Measurements from ENCODE around the gene RPS5. TPM values are rescaled to one million over a fixed set of nuclear protein-coding genes. Genes with fewer than 3 reads are reported as not detected.

The RPS5 gene
- total and polyA plus RNA-seq, 3 donors from 2014 or later: 437 to 1,004 (median 746) TPM

DNA sequence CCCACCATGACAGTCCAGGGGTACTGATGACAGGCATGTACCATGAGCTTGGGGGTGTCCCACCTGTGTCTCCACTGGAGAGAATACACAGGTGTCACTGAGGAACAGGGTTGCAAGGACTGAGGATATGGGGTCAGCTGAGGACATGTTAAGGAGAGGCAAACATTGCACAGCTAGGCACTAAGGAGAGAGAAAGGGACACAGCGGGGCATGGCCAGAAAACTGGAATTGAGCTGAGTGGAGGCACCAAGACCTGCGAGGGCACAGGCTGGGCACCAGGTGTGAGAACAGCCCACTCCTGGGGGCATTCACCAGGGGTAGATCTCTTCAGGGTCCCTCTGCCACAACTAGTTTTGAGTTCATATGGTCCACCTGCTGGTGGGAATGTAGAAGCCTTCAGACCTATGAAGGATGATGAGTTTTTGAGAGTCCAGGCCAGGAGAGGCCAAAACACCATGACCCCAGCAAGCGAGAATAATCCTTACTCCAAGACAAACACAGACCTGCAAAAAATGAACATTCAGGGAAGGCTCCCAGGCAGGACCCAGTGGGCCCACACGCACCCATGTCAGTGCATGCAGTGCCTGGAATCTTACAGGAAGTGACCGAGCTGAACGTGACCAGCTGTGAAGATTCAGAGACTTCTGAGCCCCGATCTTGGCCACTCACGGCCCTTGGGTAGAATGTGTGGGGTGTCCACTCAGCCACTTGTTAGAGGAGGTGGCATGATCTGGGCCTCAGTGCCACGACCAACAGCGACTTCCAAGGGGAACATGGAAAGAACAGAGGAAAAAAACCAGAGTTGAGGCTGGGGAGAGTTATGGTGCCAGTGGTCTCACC lies 20.0 kb downstream of the RPS5 start:
- Histone ChIP-seq H3K27ac (no peak overlapping the region), H3K4me3 (peak overlapping the region; percentile 75 to 83), H3K9me3 (no peaks in the 10 kb centered on the region), H3K27me3 (no peaks in the 10 kb centered on the region), H3K36me3 (ENCODE audit: low read depth, missing control alignments) (no peaks in the 10 kb centered on the region), H3K4me1 (peaks cover 9% of the 10 kb centered on the region)
- TF ChIP-seq POLR2A (IDR thresholded peaks at IDR 0.05): no peak
- TF ChIP-seq, protein P1, sequence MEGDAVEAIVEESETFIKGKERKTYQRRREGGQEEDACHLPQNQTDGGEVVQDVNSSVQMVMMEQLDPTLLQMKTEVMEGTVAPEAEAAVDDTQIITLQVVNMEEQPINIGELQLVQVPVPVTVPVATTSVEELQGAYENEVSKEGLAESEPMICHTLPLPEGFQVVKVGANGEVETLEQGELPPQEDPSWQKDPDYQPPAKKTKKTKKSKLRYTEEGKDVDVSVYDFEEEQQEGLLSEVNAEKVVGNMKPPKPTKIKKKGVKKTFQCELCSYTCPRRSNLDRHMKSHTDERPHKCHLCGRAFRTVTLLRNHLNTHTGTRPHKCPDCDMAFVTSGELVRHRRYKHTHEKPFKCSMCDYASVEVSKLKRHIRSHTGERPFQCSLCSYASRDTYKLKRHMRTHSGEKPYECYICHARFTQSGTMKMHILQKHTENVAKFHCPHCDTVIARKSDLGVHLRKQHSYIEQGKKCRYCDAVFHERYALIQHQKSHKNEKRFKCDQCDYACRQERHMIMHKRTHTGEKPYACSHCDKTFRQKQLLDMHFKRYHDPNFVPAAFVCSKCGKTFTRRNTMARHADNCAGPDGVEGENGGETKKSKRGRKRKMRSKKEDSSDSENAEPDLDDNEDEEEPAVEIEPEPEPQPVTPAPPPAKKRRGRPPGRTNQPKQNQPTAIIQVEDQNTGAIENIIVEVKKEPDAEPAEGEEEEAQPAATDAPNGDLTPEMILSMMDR (IDR thresholded peaks at IDR 0.05): peak in 1 of 3 experiments; percentile 24
- WGBS, 2 donors: 61 to 66% methylated on average over 9 to 10 of the region's 10 CpGs
- intact Hi-C loops (cut with DNase I; ENCODE audit: low total_unique reads): no loop called here
- DNase-seq: no peak

DNA sequence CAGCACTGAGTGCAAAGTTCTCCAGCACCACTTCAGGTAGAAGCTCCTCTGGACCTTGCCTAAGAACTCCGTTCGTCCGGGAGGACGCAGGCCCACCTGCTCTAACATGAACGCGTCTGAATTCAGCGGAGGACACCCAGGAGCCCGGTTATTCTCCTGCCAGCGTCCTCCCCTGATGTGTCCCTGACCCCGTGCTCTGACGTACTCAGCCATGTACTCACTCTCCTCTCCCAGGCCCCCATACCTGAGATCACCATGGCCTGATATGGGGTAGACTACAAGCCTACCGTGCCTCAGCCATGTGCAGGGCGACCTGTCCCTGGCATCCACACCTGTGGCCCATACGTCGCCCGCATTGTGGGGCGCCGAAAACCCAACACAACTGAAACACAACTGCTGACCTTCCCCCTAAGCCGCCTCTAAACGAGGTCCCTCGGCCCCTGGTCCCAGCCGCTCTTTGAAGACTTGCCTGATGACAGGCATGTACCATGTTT lies 20.6 kb downstream of the RPS5 start:
- WGBS, 2 donors: 2 to 9% methylated on average over 21 to 22 of the region's 22 CpGs

DNA sequence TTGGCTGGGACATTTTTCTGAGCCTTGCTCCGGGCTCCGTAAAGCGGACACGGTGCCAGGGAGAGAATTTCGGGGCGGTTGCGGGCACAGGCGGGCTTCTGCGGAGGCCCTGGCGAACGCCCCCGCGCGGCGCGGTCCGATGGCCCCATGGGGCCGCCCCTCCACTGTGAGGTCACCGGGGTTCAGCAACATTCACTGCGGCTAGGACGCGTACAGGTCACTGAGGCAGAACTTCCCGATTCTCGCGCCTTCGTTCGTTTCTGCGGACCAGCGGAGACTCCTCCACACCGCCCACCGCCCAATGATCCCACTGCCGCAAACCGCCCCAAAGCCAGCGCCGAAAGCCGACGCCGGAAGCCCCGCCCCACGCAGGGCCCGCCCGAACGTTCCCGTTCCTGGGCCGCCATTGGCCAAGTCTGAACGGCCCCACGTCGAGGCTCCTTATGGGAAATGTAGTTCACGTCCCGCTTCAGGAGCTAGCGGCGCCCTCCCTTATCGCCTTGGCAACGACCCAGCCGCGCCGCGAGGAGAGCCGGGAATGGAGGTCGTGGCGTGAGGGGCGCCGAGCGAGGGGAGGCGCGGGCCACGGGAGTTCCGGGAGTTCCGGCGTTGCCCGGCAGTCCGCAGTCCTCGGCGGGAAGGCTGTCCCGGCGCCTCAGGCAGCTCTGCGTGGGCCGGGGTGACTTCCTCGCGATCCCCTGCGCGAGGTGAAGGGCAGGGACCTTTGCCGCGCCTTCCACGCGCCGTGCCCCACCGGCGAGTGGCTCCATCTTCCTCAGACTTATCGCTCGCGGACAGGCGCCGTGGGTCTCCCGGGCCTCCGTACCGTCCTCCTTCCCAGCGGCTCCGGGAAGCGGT lies 21.3 kb downstream of the RPS5 start, which contains the start of gene ZNF584:
Gene ZNF584 (plus strand): TSS at position 498 of the 858 bp plus-strand sequence. CDS start 499 bp downstream, outside the sequence.
- Histone ChIP-seq H3K4me1 (peaks cover 8% of the 10 kb centered on the region), H3K27me3 (no peaks in the 10 kb centered on the region), H3K9me3 (no peaks in the 10 kb centered on the region), H3K36me3 (ENCODE audit: low read depth, missing control alignments) (no peaks in the 10 kb centered on the region), H3K27ac (peak within 1 kb of the TSS; percentile 83 to 85), H3K4me3 (peak within 1 kb of the TSS; percentile 75 to 83)
- DNase-seq: peak; percentile 98
- TF ChIP-seq POLR2A (IDR thresholded peaks at IDR 0.05): peak; percentile 81
- TF ChIP-seq, protein P1 (IDR thresholded peaks at IDR 0.05): peak in 1 of 3 experiments; percentile 5
- 0% methylated on average over 34 to 76 of the region's 100 CpGs for WGBS, 2 donors
- intact Hi-C loops (cut with DNase I; ENCODE audit: low total_unique reads): no loop called here

More for the DNA sequence above, 20.6 kb downstream of the RPS5 start:
- no peaks in the 10 kb centered on the region for H3K36me3 ChIP-seq (ENCODE audit: low read depth, missing control alignments)
- peaks cover 8% of the 10 kb centered on the region for H3K4me1 ChIP-seq
- H3K9me3 ChIP-seq: no peaks in the 10 kb centered on the region
- H3K27me3 ChIP-seq: no peaks in the 10 kb centered on the region
- DNase-seq: peak; percentile 41
- intact Hi-C loops (cut with DNase I; ENCODE audit: low total_unique reads): no loop called here
- H3K27ac ChIP-seq: peak overlapping the region; percentile 83 to 85
- TF ChIP-seq POLR2A (IDR thresholded peaks at IDR 0.05): no peak
- peak overlapping the region; percentile 75 to 83 for H3K4me3 ChIP-seq

DNA sequence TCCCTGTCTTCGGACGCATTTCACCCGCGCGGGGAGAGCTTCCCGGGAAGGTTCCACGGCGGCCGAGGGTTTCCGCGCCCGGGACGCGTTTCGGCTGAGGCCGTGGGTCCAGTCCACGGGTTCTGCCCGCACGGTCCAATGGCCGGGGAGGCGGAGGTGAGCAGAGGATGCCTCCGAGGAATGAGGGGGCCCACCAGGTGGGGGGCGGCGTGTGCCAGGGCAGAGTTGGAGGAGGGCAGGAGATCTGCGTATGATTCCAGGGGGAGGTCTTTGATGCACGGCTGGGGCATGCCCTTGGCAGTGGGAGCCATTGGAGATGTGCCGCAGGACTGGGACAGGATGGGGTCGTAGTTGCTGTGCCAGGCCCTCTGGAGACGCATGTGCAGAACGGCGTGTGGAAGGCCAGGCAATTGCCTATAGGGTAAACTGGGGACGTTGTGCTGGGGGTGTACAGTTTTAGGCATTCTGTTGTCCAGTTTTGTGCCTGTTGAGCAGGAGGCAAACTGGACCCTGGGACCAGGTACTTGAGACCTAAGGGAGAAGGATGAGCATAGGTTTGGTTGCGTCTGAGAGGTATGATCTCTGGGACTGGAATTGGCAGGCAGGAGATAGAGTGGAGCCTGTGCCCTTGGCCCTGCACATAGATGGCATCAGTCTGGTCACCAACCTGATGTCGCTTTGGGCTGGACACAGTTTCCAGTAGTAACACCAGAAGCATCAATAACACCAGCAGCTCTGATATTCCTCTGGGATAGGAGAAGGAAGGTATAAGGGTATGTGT lies 22.1 kb downstream of the RPS5 start:
- H3K36me3 ChIP-seq (ENCODE audit: low read depth, missing control alignments): no peaks in the 10 kb centered on the region
- intact Hi-C loops (cut with DNase I; ENCODE audit: low total_unique reads): no loop called here
- no peaks in the 10 kb centered on the region for H3K9me3 ChIP-seq
- no peaks in the 10 kb centered on the region for H3K27me3 ChIP-seq
- H3K4me3 ChIP-seq: peak overlapping the region; percentile 75 to 83
- TF ChIP-seq POLR2A (IDR thresholded peaks at IDR 0.05): no peak
- TF ChIP-seq, protein P1 (IDR thresholded peaks at IDR 0.05): no peak
- H3K27ac ChIP-seq: peak overlapping the region; percentile 83 to 85
- DNase-seq: peak; percentile 63
- WGBS, 2 donors: 3 to 36% methylated on average over 2 to 34 of the region's 34 CpGs
- H3K4me1 ChIP-seq: peaks cover 8% of the 10 kb centered on the region

Data from testis (tissue), 3 donors.